IPS DF 4.7 (cell line): ENCODE measurements around the gene MEIS1.

ENCODE experiments used
- DNase-seq: peaks from one replicate; pipeline ENCODE4 v3.0.0-alpha.2; 2013; ENCODE audit warnings: low spot score; ENCODE audit errors: extremely low read depth

Gene MEIS1

GRCh38 chr2:66506265-66506664 is 71.3 kb downstream of the MEIS1 start:
- no peak for DNase-seq

GRCh38 chr2:66507673-66508201 is 72.8 kb downstream of the MEIS1 start:
- peak; percentile 62 for DNase-seq

DNA sequence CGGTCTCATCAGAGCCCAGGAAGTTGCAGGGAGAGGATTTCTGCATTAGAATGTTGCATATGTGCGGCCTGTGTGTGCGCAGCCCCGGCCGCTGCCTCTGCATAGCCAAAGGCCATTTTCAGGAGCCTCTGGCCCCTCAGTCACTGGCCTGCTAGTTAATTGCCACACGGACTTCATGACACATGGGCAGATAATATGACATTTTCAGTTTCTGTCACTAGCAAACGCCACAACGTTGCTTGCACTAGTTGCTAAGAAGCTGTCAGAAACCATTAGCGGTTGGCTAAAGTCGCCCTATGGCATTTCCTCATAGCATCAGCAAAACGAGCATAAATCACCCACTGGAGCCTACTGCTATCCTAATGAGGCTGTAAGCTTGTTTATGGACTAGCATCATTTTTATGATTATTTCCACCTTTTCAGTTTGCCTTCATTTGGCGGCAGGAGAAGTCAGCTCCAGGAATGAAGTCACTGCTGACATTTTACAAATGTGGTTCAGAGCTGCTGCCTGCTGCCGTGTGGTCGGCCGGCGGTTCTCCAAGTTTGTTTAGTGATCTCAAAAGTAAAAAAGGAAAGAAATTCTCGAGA is 73.7 kb downstream of the MEIS1 start:
- DNase-seq: no peak

DNA sequence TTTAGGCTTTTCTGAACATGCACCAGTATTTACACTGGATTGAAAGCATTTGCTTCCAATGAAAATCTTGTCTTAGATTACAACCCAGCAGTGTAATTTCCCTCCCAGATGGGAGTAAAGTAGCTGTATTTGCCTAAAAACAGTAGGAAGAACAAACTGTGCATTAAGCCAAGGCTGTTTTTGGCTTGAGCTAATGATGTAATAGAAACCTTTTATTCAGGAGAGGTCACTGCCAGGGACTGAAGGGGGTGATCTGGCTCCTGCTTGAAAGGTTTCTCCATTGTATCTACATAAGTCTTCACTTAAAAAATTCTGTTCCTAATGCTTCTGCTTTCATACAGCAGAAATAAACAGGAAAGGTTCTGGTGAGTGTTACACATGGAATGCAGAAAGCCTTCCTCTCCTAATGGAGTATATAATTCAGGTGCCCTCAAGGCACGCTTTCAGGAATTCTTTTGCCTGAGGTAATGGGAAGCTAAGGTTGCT is 74.4 kb downstream of the MEIS1 start:
- DNase-seq: no peak

DNA sequence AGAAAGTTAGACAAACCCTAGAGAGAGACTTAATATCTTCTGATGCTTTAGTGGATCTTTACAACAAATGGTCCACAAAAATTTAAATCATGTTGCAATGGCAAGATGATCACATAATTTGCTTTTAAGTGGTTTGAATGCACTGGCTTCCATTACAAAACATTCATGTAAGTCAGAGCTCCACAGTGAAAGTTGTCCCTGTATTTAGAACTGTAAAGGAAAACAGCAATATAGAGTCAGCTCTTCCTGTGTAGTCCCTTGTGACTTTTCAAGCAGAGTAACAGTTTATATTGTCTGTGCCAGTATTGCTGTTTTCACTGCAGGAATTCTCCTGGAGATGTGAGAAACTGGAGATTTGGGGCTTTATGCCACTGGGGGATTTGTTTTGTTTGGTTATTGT is 77.7 kb downstream of the MEIS1 start:
- no peak for DNase-seq

GRCh38 chr2:66515743-66516142 is 80.8 kb downstream of the MEIS1 start:
- DNase-seq: no peak

GRCh38 chr2:66516499-66516898 is 81.6 kb downstream of the MEIS1 start:
- DNase-seq: no peak

DNA sequence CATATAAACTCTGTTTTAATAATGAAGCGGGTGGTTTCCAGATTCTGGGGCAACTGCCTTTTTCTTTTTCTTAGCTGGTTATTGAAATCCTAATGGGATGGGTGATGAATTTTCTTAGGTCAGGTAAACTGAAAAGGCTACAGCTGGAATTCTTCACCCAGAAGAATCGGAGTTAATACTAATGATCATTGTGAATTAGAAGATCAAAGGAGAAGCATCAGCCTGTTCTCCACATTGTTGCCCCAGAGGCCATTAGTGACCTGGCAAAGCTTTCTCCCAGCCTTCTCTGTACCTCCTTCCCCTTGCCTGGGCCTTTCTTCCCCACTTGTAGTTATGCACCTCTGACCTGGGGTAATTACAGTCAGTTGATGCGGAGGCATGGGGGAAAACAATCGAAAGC is 82.8 kb downstream of the MEIS1 start:
- DNase-seq: no peak

DNA sequence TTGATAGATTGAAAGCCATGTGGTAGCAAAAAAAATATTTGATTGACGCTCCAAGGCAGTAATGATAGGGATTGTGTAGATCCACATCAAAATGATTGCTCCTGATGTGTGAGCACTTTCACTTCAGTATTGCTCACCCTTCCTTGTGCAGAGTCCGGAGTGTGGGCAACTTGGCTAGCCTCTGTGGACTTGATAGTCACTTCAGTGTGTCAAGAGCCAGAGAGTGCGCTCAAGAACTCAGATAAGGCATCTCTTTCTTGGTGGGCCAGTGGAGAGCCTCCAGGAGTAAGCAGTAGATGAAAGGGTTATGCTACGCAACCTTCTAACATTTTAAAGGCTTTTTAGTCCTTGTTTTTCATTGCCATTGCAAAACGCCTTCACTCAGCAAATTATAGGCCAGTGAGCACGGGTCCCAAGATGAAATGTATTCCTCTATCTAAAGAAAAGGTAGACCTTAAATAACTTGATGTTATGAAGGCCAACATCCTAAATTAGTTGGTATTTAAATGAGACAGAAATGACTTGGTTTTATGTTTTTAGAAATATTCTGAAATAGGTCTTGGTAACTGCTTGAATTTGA is 84.4 kb downstream of the MEIS1 start:
- DNase-seq: no peak

GRCh38 chr2:66521291-66521922 is 86.5 kb downstream of the MEIS1 start:
- DNase-seq: no peak

DNA sequence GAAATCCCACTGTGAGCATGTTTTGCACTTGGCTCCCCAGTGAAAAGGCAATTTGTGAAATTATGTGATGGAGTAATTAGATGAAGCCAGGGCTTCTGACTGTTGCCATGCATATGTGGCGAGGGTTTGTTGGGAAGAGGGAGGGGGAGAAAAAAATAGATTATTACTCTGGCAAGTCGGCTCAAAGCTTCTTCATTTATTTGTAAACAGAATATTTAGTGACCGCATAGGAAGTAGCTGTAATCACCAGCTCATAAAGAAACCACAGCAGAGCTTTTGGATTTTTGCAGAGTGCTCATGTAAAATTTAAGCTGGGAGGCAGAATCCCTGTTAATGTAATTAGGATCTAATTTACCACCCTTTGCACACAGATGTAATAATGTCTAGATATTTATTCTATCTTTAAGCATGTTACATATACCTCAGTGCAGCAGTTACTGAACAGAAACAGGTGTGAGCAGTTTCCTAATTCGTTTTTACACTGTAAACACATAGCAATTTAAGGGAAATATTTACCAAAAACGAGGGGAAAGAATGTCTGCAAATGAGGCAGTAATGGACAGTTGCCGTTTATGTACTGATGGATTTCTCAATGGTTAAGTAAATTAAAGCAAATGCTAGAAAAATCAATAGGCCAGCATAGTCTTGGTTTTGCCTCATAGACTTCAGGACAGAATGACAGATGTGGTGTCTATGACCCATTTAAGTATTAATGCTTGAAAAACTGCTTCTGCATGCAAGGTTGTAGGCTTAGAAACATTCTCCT is 87.9 kb downstream of the MEIS1 start:
- no peak for DNase-seq

GRCh38 chr2:66523377-66523969 is 88.5 kb downstream of the MEIS1 start:
- no peak for DNase-seq

DNA sequence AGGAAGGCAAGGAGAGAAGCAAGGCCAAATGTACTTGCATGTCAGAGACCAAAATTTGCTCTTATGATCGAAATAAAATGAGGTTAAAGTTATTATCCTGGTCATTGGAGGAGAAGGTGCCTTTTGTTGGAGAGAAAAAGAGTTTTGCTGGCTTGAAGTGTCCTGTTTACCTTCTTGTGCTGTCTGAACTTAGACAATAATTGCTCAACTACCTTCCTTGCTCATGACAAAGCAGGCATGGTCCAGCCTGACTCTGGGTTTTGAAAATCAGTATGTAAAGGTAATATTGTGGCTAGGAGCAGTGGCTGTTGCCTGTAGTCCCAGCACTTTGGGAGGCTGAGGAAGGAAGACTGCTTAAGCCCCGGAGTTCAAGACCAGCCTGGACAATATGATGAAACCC is 89.1 kb downstream of the MEIS1 start:
- DNase-seq: no peak

DNA sequence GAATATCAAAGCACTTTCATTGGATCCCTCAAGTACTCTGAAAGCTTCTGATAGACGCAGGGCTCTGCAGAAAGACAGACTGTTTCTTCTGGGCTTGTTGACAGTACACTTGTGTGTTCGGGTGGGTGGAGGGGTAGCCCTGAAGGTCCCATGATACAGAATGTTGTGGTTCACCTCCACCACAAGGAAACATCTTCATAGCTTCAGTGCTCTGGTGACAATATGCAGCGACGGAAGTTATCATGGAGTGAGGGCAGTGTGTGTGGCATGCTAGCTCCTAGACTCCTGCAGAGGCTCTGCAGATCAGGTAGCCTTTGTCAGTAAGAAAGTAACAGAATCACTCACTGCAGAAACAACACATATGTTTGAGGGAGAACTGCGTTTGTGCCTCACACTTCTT is 90.7 kb downstream of the MEIS1 start:
- DNase-seq: no peak

DNA sequence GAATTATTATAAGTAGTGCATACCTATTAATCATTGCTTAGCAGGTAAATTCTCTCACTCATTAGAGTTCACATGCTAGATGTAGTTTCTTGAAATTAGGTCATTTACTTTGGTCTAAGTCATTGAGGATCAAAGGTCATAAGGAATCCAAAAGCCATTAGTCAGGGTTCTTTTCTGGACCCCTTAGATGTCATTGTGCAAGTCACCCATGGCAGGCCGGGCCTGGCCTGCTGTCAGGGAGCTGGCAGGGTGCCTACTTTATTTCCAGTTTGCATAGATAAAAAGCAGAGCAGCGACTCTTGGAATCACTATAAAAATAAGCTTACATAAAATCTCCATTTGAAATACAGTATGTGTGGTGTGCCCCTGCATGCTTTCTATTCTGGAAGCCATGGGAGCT is 91.3 kb downstream of the MEIS1 start:
- no peak for DNase-seq

DNA sequence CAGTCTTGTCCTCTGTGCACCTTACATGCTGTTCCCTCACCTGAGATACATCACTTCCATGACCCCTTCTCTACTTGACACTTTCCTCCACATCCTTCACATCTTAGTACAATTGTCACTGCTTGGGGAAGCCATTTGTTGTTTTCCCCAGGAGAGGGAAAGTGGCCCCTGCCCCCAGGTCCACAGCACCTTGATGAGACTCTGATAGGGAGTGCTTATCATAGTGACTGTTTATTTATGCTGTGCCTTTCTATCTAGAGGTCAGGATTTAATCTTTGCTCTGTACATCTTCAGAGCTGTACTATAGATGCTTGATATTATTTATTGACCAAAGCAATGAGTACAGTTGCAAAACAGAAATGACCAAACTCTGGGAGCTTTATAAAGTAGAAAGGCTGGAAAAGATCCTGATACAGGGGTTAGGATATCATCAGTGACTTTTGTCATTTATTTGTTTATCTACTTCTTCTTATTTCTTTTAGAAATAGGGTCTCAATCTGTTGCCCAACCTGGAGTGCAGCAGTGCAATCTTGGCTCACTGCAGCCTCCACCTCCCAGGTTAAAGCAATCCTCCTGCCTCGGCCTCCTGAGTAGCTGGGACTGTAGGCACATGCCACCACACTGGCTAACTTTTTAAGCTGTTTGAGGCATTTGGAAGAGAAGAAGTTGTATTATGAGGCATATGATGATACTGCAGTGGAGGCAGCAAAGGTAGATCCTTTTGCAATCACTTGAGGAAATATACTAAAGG is 94.2 kb downstream of the MEIS1 start:
- DNase-seq: no peak

GRCh38 chr2:66530651-66531050 is 95.7 kb downstream of the MEIS1 start:
- DNase-seq: no peak

GRCh38 chr2:66531155-66531554 is 96.2 kb downstream of the MEIS1 start:
- no peak for DNase-seq

DNA sequence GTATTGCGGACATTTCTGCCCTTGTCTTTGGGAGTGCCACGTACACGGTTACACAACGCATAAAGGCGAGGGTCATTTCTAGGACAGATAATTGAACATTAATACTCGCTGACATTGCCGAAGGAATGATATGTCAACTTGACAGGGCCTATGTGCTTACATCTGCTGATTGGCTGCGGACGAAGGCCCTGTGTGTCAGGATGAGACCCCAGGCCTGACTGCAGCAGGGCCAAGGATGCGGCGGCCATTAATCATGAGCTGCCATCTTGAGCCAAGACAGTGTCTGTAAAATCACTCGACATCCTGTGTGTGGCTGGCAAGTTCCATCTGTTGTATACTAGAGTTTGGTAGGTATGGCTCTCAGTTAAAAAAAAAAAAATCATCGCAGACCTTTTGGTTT is 96.6 kb downstream of the MEIS1 start:
- DNase-seq: no peak

GRCh38 chr2:66532972-66533868 is 98.3 kb downstream of the MEIS1 start:
- DNase-seq: no peak
